Nucleus accumbens (tissue), 56 donors: ENCODE results near the gene MTMR8.

ENCODE experiments used
- DNase-seq, 56 donors: peaks; one replicate each; lab custom pipeline; 2025; lab: John Stamatoyannopoulos, UW

Gene MTMR8

GRCh38 chrX:64321507-64321906 lies 73.7 kb downstream of the MTMR8 start:
- DNase-seq, result no peak

- DNase-seq, result no peak
Observed at GRCh38 chrX:64313624-64314023, 81.6 kb downstream of the MTMR8 start.

DNA sequence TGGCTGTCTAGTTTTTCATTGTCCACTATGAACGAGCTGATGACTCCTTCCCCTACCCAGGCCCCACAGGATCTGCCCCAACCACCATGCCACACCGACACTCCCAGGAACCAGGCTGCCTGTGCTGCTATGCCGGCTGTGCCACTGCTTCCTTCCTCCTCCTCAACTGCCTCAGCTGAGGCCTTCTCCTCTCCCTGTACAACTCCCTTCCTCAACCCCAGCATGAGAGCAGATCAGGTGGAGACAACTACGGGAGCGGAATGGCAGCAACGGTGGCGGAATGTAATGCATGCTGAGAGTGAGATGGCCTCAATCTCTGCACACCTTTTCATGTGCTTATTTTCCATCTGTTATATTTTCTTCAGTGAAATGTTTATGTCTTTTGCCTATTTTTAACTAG lies 88.5 kb downstream of the MTMR8 start:
- DNase-seq, result no peak

DNA sequence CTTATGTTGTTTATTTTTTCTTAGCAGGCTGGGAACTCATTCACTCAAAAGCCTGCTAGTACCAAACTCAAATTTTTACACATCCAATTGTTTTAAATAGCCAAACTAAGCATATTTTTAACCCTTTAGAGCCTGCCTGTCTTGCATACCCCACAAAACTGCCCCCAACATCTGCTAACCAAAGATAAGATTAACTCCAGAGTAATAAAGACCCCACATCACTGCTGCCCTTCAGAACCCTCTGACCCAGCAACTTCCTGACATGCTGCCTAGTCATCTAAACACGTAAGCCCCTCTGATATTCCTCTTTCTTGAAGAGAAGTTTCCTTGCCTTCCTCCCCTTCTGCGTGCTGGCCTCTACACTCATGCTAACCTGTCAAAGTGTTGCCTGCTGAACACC lies 104.1 kb downstream of the MTMR8 start:
- no peak for DNase-seq

- no peak for DNase-seq
Observed at GRCh38 chrX:64265265-64265664, 130.0 kb downstream of the MTMR8 start.

DNA sequence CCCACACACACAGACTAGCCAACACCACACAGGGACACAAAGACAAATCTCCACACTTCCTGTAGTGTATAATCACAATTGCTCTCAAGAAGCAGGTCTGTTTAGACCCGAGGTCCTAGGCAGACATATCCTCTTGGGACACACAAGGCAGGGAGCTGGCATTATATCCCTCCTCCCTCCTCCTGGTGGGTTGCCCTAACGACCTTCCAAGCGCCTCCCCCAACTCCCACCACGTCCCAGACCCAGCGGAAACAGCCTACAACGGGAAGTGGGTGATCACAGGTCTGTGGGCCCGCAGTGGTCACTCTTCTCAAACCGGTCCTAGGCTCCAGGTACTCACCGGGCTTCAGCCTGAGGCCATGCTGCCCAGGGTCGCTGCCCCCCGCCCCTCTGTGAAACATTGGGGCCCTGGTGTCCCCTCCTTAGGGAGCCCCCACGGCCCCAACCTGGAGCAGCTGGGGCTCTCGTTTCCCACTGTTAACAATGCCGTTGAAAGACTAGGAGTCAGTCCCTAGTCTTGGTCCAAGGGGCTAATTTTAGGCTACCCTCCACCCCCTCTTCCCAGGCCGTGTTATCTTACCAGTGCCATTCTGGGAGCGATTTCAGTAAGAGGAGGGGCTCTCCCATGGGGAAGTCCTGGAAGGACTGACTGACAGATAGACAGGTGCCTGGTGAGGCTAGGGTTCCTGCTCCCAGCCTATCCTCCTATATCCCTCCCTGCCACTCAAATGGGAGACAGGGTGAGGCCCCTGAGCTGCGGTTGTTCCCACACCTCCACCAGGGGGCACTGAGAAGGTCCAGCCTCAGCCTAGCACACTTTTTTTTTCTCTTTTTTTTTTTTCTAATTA lies 164.9 kb downstream of the MTMR8 start, which contains the start of gene ASB12:
TSS of gene ASB12 (minus strand) at position 485 of the 848 bp plus-strand sequence. CDS start 4,957 bp downstream, outside the sequence.
- no peak for DNase-seq

DNA sequence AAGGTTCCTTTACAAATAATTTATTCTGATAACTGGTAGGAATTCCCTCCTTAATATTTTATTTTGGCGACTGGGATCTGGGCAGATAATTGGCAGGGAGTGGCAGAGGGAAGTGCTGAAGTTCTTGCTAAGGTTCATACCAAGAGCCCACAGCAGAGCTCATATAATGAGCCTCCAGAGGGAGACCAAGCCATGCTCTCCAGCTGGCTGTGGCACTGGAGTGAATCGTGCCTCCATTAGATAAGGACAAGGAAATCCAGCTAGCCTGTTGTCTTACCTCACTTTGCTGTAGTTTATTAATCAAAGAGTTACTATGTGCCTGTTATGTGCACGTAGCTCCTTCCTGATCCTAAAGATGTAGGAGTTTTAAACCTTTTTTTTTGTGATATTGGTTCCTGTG lies 166.1 kb downstream of the MTMR8 start:
- no peak for DNase-seq
